Uterus (tissue), 2 donors: ENCODE results near the gene PDXP.

Source experiments
- POLR2A ChIP-seq, 2 donors: fragments of 450-650 bp; IDR thresholded peaks; one replicate each; pipeline ENCODE4 v1.6.1; 2016; ENCODE audit warnings: antibody characterized with exemption in 2 of 2, mild to moderate bottlenecking in 1 of 2, moderate library complexity in 1 of 2
- TF ChIP-seq, protein P1 (sequence below), 4 experiments: fragments of 200-600 bp in 2 of 4; fragments of 450-650 bp in 2 of 4; sonication (generic) in 2 of 4; IDR thresholded peaks; one replicate each; pipeline ENCODE4 v1.5.1; 2016 to 2019; ENCODE audit warnings: antibody characterized with exemption in 4 of 4, mild to moderate bottlenecking in 2 of 4, moderate library complexity in 1 of 4

GRCh38 chr22:37661160-37661924, 2.8 kb downstream of the PDXP start:
- TF ChIP-seq, protein P1, sequence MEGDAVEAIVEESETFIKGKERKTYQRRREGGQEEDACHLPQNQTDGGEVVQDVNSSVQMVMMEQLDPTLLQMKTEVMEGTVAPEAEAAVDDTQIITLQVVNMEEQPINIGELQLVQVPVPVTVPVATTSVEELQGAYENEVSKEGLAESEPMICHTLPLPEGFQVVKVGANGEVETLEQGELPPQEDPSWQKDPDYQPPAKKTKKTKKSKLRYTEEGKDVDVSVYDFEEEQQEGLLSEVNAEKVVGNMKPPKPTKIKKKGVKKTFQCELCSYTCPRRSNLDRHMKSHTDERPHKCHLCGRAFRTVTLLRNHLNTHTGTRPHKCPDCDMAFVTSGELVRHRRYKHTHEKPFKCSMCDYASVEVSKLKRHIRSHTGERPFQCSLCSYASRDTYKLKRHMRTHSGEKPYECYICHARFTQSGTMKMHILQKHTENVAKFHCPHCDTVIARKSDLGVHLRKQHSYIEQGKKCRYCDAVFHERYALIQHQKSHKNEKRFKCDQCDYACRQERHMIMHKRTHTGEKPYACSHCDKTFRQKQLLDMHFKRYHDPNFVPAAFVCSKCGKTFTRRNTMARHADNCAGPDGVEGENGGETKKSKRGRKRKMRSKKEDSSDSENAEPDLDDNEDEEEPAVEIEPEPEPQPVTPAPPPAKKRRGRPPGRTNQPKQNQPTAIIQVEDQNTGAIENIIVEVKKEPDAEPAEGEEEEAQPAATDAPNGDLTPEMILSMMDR (IDR thresholded peaks at IDR 0.05) = peak; percentile 41 to 60 (median 51)
- peak; percentile 2 to 12 for TF ChIP-seq POLR2A (IDR thresholded peaks at IDR 0.05)
